HG03521 (cell line): ENCODE data around the gene PRRC2C.
"Not testable (repeated sequence)": the region's sequence is repeated elsewhere in the genome, so short reads cannot be mapped to it uniquely, and the experiment has no call there.

Source experiments
- ATAC-seq: cut with Tn5 transposase; IDR thresholded peaks from one replicate; pipeline ENCODE4 v1.9.1; 2021; ENCODE audit warnings: mild to moderate bottlenecking, moderate library complexity; ENCODE audit not compliant: unreplicated experiment

Gene PRRC2C

DNA sequence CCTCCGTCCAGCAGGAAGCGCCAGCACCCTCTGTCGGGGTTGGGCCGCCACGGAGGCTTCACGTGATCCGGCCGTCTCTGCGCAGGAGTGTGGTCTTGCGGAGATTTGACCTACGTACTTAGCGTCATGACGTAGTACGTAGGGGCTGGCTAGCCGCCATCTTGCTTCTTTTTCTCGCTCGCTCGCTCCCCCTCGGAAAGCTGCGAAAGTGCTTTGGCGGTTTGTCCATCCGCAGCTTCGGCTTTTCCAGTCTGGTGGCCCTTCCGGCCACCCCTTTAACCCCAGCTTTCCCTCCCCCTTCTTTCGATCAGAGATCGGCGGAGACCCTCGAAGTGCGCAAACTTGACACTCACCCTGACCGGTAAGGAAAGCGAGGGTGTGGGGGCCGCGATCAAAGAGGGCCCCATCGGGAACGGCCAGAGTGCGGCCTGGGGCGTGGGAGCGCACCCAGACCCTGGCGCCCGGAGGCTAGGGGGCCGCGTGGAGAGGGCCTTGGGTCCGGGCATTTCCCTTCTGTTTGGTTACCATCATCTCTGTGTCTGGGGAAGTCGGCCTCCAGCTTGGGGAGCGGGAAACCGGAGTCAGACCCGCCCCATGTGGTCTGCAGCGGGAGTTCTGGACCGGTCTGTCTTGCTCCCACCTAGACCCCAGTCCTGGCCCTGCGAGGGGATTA, at the start of gene PRRC2C:
Gene PRRC2C, plus strand, starts transcription at position 156 of the 673 bp plus-strand sequence. CDS start 26,559 bp downstream, outside the sequence.
- peak; percentile 98 for ATAC-seq

DNA sequence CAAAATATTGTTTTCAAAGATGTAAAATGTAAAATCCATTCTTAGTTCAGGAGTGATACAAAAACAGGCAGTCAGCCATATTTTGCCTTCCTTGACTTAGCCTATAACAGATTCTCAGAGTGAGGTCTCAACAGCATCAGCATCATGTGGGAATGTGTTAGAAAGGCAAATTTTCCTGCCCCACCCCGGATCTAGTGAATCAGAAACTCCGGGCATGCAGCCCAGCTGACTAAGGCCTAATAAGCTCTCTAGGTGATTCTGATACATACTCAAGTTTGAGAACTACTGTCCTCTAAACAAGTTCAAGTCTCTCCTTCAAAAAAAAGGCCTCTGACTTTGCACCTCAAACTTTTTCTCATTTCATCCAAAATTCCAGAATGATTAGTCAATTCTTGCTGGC, 46.9 kb upstream of the PRRC2C start:
- no peak for ATAC-seq

DNA sequence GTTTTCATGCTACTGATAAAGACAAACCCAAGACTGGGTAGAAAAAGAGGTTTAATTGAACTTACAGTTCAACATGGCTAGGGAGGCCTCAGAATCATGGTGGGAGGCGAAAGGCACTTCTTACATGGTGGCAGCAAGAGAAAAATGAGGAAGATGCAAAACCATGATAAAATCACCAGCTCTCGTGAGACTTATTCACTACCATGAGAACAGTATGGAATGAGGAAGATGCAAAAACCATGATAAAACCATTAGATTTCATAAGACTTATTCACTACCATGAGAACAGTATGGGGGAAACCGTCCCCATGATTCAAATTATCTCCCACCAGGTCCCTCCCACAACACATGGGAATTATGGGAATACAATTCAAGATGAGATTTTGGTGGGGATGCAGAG, 45.1 kb upstream of the PRRC2C start:
- ATAC-seq, result not testable (repeated sequence)

DNA sequence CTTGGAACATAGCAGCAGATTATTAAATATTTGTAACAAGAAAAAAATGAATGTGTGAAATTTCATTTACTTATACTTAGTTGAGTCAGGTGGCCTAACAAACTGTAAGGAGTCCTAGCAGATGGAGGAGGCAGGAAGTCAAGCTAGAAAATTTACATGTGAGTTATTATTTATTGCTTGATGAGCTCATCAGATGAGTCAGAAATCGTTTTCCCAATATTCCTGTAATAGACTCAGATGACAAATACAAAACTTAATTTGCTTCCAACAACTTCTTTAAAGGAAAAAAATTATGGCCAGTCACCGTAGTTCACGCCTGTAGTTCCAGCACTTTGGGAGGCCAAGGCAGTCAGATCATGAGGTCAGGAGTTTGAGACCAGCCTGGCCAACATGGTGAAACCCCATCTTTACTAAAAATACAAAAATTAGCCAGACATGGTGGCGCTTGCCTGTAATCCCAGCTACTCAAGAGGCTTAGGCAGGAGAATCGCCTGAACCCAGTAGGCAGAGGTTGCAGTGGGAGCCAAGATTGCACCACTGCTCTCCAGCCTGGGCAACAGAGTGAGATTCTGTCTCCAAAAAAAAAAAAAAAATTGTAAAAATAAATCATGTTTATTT, 43.9 kb upstream of the PRRC2C start:
- ATAC-seq, result not testable (repeated sequence)

DNA sequence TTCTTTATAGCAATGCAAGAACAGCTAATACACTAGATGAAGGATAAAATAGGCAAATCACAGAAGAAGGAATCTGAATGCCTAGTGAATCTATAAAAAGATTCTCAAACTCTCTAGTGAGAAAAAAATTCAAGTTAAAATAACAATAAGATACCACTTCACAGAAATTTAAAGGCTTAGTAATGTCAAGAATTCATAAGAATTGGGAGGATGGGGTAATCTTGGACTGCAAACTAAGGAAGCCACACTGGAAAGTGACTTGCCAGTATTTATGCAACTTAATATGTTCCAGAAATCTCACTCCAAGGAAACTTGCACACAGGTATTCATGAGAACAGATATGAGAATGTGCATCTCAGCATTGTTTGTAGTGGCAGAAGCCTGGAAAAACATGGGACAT, 38.9 kb upstream of the PRRC2C start:
- ATAC-seq, result no peak

DNA sequence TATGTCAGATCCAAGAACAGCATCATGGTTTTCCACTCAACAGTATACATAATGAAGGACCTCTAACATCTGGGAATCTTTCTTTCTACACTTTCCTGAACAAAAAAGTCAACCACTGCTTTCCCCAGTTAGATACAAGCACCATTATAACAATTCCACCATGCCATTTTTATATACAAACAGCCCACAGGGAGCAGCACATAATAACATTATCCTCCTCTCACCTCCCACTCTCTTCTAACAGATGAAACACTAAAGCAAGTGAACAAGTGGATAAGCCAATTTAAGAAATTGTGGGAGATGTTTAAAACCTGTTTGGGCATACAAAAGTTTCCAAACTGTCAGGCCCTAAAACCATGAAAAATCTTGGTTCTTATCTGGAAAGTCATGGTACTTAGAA, 29.4 kb upstream of the PRRC2C start:
- no peak for ATAC-seq

DNA sequence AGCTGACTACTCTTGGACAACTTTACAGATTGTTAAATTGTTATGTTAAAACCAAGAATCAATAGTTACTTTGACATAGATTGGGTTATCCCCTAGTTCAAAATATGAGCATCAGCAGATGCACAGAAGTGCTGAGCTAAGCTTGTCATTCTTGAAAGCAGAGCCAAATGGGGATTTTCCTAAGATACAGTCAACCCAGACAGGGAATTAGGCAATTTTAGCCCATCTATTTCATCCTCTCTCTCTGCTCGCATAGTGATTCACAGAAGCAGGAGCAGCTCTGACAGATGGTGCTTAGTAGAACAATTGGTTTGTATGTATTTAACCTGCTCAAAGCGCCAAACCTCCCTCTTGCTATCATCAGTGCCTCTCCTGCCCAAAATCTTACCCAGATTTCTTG, 27.9 kb upstream of the PRRC2C start:
- no peak for ATAC-seq

DNA sequence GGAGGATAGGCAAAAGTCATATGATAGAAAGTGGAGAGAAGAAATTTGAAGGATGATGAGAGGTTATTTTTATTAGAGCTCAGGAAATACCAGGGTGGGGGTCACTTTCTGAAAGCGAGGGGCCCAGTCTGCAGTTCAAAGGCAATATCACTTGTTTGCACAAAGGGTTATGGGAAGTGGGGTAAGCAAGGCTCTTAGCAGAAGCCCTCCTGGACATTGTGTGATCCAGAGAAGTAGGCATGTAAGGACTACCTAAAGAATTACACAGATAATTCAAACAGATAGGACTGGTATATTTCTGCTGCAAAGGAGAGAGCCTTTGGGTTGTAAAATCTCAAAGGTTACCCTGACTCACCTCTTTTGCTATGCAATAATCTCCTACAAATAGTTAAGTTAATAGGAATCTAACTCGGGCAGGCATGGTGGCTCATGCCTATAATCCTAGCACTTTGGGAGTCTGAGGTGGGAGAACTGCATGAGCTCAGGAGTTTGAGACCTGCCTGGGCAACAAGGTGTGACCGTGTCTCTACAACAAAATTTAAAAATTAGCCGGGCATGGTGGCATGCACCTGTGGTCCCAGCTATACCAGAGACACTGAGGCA, 25.2 kb upstream of the PRRC2C start:
- ATAC-seq, result no peak

DNA sequence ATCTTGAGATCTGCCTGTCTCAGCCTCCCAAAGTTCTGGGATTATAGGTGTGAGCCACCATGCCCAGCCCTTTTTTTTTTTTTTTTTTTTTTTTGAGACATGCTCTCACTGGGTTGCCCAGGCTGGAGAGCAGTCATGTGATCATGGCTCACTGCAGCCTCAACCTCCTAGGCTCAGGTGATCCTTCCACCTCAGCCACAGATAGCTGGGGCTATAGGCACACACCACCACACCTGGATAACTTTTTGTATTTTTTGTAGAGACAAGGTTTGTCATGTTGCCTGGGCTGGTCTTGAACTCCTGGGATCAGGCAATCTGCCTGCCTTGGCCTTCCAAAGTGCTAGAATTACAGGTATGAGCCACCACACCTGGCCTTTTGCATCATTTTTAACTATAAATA, 17.7 kb upstream of the PRRC2C start:
- no peak for ATAC-seq

DNA sequence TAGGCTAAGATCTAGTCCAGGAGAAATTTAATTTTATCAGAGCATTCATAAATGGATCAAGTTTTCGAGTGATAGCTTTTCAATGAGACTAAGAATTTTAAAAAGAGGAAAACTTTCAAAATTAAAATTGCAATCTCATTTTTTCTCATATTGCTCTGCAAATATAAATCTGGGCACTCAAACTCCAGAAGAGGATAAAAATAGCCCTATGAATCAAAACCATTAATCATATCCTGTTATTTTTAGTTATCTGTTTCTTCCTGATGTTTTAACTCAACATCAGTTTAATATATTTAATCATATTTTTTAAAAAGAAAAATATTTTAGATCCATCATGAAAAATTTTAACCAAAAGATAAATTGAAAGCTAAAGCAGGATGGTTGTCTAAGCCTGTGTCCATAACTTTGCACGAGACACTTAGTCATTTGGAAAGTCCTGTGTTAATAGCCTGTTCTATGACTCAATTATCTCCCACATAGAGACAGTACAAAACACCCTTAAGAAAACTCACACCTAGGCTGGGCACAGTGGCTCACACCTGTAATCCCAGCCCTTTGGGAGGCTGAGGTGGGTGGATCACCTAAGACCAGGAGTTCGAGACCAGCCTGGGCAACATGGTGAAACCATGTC, 17.1 kb upstream of the PRRC2C start:
- ATAC-seq, result peak; percentile 67

DNA sequence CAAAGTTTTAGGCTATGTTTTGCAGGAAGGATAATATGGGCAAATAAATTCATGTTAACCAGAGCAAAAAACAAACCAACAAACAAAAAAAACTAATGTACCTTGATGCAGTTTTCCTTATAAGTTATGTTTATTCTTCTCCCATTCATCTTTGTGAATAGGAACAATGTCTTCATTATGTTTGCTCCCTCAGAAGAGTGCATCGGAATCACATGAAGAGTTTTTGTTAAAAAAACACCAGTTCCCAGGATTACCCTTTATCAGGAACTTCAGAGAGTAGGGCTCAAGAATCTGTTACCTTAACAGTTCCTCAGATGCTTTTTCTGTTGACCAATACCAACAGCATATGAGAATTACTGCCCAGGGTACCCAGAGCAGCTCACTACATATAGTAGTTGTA, 14.6 kb upstream of the PRRC2C start:
- no peak for ATAC-seq

DNA sequence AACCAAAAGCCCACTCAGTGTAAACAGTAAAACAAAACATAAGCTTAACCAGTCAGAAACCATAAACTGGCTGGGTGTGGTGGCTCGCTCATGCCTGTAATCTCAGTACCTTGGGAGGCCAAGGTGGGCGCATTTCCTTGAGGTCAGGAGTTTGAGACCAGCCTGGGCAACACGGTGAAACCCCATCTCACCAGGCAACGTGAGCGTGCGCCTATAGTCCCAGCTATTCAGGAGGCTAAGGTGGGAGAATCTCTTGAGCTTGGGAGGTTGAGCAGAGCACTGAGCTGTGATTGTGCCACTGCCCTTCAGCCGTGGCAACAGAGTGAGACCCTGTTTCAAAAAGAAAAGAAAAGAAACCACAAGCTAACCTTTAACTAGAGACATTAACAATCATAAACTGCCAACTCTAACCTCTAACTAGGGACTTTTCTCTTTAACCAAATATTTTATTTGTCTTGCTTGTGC, 13.1 kb upstream of the PRRC2C start:
- no peak for ATAC-seq

DNA sequence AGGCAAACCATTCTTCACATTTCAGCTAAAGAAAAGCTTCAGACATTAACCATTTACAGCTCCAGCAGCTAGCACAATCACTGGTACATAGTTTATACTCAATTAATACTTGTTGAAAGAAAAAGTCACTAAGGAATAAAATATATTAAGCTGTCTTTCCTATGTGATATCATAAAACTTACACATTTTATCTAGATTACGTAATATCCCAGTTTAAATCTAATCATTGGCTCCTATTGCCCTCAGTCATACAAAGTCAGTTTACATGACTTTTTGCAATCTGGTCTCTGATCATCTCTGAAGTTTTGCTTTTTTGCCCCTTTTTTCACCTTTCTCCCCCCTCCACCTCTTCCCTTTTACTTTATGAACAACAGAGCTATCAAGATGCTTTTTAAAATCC, 8.5 kb upstream of the PRRC2C start:
- ATAC-seq, result no peak

DNA sequence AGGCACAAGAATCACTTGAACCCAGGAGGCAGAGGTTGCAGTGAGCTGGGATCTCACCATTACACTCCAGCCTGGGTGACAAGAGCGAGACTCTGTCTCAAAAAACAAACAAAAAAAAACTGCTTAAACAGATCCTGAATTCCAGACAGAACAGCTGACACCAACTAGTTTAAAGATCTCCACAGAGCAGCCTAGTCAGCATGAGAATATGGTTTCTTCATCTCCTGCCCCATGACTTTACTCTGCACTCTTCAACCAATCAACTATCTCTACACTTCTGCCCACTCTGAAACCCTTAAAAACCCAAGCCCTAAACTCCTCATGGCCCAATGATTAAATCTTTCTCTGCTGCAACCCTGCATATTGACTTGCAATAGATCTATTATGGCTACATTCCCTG, 7.5 kb upstream of the PRRC2C start:
- no peak for ATAC-seq

DNA sequence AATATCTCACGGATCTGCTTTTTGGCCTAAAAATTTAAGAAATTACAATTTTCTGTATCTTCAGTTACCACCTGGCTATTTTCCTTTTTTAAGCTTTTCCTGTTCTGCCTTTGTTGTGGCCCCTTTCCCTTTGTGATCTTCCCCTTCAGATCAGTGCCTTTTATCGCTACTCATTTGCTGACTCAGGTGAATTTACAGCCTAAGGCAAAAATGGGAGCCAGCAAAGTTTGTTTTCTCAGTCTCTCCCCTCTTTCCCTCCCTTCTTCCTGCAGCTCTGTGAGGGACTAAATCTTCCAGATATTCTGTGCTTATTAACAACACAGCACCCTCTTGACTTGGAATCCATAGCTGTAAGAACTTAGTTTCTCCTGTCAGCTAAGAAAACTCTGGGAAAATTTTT, 5.3 kb upstream of the PRRC2C start:
- no peak for ATAC-seq

DNA sequence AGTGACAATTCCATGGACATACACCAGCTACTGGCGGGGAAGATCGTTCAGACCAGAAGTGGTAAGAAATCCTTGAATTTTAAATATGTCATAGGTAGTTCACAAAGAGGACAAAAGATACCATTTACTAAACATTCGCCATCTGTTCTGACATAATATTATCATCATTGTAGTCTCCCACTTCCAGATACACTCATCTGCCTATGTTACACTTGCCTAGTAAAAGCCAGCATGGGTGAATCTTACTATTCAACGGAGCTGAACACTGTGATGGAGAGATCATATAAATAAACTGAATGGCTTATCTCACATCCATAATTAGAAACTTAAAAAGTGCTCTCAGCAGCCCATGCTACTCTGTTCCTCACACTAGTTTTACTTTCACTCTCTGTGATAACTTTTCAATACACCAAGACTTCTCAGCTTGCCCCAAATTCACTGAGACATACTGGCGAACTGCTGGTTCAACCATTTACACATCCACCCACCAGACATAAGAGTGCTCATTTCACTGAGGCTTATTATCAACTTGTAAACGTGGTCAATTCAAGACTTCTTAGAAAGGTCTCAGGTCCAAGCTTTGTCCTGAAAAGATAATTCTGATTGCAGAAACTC, 463 bp upstream of the PRRC2C start:
- peak; percentile 52 for ATAC-seq

DNA sequence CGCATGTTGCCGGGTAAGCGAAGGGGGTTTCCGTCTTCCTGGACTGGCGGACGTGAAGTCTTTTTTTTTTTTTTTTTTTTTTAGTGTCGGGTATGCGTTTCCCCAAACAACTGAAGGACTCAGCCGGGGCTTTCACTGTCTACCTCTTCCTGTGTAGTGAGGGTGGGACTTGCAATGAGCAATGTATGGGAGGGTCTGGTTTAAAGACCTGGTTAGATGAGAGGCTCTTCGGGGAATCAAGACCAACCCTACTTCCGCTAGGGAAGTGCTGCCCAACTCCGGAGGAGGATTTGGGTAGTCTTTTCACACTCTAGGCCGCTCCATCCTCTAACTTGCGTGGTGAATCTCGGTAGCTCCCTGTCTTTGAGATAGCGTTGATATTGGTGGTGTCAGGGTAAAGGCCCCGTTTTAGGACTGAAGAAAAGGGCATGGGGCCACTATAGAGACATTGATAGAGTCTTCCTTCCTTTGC, 754 bp downstream of the PRRC2C start:
- ATAC-seq, result peak; percentile 14

DNA sequence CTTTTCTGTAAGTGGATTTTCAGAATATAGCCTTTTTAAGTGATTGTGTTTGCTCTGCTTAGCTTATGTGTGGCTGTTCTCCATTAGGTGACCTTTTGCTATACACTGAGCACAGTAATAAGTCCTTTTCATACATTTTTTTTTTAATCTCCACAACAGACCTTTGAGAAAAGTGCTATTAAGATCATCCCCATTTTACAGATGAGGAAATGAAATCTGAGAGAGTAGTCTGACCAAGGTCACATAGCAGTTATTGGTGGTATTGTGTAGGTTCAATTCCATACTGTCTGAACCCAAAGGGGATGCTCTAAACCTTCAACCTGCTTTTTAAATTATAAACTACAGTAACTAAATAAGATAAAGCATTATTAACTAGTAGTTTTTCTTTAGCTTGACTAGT, 1.7 kb downstream of the PRRC2C start:
- no peak for ATAC-seq

DNA sequence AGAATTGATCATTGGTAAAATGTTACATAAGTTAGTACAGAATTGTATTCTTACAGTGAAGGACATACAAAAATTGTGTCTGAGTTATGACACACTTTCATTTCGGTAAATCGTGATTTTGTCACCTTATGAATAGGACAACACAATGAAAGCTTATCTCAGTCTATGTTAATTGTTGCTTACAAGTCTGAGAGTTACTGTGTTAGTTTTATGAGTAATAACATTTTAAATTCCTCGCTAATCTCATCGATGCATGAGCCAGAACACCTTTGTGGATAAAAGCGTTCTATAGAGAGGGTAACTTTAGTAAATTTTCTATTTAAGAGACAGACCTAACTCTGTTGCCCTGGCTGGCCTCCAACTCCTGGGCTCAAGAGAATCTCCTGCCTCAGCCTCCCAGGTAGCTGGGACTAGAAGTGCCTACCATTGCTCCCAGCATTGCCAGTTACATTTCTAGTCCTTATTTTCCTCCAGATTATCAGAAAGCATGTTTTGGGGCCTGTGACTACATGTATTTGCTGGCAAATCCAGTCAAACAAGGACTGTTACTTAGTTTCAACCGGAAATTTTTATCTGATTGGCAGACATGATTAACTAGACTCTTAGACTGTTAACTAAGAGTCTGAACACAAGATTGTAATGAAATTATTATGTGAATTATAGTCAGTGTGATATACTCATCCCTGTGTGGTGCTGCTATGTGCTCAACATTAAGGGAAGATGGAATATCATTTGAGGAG, 3.0 kb downstream of the PRRC2C start:
- ATAC-seq, result no peak

DNA sequence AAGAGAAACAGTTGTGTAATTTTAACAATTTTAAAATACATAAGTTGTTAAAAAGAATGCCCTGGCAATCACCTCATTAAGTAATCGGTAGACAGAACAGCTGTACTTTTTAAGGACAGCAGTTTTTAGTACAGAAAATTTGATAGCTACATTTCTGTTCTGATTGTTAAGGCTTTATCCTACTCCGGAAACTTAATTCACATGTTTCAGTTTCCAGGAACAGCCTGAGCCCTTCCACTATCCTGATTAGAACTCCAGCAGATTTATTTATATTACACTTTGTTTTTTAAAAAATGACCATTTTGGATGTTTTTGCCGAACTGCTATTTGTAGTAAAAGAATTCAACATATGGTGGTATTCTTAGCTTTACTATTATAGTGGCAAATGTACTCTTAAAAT, 8.7 kb downstream of the PRRC2C start:
- no peak for ATAC-seq

DNA sequence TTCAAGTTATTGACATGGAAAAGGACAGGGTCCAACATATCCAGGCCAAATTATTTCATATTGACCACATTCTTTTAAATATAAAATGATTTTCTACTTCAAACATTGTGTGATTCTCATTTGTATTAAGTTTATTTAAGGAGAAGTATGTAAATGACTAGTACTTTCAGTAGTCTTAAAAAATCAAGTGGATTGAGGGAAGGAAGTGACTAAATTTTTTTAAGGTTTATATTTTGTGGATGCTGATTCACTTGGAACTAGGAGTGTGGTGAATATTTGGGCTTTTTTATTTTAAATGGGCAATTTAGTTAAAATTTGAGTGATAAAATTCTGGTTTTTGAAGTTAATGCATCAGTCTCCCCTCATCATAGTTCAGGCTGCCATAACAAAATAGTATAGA, 10.1 kb downstream of the PRRC2C start:
- ATAC-seq, result no peak
